GM19035 (cell line): ENCODE data around the gene PTPN20.

Experiments used
- ATAC-seq: cut with Tn5 transposase; IDR thresholded peaks from one replicate; pipeline ENCODE4 v1.9.1; 2021; ENCODE audit not compliant: unreplicated experiment

PTPN20 gene

DNA sequence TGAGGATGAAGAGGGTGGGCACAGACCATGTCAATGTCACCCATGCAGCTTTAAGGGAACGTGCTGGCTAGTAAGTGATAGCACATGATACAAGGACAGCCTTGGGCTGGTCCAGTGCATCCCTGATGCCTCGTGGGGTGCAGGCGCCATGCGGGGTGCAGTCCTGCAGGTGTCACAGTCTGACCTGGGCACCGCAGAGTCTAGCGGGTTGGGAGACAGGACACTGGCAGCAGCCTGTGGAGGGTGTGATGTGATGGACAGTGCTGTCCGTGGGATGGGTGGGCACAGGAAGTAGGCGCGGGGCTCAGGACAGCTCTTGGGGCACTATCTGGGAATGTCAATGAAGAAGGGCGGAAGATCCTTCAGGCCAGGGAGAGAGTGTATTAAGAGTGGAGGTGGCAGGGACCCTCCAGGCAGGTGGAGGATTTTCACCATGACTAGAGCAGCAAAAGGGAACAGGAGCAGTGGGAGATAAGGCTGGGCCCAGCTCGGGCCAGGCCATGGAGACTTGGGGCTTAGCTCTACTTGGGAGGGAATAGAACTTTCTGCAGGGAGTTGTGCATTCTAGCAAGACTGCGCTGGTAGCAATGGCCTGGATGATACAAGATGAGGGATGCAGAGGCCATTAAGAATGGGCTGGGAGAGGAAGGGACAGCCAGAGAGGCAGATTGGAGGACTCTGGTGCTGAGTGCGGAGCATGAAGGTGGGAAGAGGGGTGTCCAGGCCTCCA lies 122.5 kb downstream of the PTPN20 start:
- no peak for ATAC-seq

DNA sequence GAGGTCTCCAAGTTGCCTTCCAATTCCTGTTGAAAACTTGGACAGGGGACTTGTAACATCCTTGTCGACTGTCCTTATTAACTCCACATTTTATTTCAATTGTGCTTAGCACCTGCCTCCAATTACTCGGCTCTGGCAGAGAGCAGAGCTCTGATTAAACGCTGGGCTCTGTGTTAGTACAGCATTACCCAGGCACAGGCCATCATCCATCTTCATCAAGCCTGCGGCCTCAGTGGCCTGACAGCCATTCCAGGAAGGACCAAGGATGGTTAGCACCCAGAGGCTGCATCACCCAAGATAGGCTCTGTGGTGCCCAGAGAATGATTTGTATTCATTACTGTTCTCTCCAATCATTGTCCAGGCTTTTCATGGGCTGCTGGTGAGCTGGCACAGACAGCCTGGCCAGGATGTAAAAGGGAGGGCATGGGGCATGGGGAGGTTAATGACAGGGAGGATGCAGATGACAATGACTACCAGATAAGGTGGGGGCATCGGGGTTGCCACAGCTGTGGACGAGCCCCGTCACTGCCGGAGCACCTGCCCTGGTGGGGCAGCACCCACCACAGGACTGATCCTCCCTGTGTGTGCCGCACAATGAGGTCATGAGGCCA lies 123.3 kb downstream of the PTPN20 start:
- no peak for ATAC-seq

DNA sequence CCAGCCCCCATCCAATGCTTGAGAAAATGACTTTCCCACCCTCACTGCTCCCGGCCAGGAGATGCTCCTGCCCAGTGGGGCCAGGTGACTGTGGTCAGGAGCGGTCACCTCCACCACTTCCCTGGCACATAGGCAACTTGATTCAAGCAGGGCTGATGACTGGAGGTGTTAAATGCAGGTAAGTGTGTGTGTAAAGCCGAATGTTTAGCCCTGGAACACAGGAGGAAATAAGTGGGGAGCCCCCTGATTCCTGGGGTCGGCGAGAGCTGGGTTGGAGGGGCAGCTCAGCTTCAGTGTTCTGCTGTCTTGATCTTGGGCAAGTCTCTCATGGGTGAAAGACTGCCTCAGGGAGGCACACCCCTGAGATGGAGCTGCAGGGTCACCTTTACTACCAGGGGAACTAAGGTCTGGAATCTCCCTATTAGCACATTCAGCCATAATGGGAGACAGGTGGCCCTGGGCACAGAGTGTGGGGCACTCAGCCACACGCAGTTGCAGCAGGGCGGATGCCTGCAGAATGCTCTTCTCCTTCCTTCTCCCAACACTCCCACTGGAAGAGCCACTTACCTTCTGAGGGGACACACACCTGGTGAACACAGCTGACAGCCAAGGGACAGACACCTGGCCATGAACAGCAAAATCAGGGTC lies 124.1 kb downstream of the PTPN20 start:
- no peak for ATAC-seq

DNA sequence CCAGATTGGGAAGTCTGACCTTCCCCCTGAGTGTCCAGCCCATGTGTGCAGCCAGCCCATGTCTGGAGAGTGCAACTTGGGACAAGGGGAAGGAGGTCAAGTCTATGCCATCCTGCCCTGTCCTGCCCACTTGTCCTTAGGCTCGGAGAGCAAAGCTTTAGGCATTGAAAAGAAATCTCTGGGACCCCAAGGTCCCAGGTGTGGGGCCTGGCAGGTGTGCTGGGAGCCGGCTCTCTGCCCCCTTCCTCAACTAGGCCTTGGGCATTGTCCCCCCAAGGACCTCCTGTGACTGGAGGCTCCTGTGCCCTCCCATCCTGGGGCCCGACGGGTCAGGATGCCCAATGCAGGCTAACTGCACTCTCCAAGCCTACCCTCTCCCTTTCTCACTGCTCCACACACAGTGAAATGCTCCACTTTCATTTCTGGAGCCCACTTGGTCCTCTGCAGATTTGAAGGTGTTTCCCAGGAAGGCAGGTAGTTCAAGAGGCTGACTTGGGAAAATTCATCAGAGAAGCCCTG lies 124.7 kb downstream of the PTPN20 start:
- ATAC-seq = no peak

DNA sequence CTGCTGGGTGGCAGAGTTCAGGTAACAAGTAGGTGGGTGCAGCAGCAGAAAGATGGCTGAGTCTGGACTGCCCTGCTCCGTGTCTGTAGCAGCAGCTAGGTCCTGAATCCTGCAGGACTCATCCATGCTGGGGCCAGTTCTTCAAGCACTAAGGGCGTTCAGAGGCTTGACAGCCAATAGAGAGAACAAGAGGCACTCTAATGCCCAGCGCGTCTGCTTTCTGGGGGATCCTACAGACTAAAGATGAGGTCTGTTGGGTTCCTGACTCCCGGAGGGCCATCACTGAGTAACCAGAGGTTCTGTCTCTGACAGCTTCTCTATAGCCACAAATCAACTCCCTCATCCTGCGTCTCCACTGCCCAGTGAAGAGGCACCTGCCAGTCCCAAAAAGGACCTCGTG lies 125.5 kb downstream of the PTPN20 start:
- no peak for ATAC-seq

DNA sequence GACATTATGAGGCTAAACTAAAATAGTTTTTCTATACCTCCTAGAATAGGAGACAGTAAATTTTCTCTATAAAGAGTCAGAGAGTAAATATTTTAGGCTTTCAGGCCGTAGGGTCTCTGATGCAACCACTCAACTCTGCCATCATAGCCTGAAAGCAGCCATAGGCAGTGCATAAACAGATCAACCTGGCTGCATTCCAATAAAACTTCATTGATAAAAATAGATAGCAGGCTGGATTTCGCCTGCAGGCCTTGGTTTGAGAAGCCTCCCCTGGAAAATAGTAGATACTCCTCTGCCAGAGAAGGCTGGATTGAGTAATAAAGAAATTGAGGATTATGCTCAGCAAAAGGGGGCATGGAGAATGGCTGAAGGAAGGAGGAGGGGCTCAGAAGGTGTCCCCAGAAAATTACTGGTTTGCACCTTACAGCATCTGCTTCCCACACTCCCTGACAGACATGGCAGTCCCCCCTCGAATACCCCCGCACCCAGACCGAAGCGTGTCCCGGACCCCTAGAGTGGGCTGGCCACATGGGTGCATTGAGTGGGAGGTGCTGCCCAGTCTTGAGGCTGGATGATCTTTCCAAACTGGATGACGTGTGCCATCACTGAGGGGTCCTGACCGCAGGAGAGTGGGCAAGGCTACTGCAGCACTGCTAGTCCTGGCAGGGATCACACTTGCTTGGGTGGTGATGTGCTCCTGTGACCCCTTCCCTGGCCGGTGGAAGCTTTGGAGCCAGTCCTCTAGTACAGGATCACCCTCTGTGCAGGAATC lies 126.6 kb downstream of the PTPN20 start:
- no peak for ATAC-seq

DNA sequence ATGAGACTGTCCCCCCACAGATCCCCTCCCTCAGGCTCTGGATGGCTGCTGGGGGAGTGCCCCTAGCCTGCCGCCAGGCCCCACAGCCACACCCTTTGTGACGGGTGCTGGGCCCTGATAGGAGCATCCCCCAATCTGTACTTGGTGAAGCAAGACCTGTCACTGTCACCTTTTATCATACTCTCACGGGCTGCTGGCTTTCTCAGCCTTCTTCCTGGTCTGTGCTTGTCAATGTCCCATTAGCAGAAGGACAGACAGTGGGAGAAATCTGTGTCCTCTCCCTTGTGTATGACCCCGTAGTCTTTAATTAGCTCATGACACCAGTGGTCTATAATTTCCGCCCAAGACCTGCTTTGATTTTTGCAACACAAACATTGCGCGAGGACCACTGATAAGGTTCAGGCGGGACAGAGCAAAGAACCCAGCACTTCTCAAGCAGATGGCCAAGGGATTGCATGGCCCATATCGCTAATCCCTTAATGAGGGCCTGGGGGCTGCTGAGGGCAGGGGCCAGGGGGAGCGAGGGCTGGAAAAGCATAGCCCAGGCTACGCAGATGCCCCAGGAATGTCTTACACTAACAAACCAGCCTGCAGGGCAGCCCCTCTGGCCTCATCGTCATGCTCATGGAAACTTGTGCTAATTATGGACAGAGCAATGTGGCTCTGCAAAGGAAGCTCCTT lies 127.8 kb downstream of the PTPN20 start:
- no peak for ATAC-seq

DNA sequence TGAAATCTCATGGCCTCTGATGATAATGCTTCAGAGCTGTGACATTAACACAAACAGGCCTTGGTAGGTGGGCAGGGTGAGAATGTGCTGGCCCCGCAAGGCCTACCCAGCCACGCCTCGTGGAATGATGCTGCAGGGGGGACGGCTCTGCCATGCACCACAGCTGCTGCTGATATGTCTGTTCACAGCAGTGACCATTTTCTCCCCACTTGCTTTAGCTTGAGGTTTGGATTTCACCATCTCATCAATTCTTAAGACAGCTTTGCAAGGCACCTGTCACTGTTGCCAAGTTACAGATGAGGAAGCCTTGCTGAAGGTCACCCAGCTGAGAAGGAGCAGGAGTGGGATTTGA lies 128.3 kb downstream of the PTPN20 start:
- ATAC-seq = no peak

DNA sequence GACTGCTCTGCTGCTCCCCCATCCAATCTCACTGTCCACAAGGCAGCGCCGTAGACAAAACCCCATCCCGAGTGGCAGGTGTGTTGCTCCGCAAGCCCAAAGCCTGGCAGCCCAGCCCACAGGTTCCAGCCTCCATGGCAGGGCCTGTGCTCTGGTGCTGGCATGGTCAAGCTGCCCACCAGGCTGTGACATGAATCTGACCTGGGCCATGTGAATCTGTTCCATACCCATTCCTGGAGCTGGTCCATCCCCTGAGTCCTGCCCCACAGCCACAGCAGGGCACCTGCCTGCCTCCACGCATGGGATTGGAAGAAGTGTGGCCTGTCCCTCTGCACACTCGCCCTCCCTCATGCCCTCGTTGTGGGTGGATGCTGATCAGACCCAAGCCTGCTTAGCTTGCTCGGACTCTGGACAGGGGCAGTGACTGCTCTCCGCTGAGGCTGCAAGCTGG lies 128.8 kb downstream of the PTPN20 start:
- ATAC-seq = no peak

DNA sequence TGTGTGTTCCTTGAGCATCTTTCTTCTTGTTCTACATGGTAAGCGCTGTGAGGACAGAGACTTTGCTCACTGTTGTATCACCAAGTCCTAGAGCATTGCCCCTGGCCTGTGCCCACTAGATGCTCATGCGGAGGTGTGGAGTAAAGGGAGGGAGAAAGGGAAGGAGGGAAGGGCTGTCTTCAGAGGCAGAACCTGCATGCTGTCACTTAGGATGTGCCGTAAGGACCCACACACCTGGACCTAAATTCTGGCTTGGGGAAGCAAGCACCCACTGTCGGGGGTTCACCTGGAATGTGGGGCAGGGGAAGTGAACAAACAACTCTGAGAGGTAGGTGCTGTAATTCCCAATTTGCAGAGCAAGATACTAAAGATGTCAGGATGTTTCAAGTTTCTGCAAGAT lies 129.5 kb downstream of the PTPN20 start:
- no peak for ATAC-seq

DNA sequence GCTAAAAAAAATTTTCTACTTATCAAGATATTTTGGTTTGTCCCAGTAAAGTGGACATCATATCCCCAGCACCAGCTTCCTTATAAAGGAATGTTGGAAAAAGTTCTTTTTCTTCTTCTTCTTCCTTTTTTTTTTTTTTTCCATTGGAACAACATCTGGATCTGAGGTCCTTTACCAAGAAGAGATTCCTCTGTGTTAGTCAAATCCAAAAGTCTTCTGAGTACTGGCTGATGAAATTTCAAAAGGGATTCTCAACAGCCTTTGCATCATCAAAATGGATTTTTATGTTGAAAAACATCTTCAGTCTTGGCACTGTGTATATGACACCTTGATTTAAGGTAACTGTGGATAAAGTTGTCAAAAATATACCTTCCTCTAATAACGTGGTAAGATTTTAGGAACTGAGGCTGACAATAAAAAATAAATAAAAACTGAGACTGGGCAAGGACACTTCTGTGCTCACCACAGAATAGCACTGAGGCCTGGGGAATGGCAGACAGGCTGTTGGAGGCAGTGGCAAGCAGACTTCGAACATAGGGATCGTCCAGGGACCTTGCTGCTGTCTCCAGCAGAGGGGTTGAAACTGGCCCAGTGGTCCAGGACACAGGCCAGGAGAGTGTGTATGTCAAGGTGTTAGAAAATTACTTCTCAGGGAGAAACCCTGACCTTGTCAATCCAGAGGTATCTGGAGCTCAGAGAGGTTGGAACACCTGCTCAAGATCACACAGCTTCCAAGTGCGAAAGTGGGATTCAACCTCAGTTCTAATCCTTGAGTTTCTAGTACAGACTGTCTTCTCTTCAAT lies 130.4 kb downstream of the PTPN20 start:
- ATAC-seq = no peak

DNA sequence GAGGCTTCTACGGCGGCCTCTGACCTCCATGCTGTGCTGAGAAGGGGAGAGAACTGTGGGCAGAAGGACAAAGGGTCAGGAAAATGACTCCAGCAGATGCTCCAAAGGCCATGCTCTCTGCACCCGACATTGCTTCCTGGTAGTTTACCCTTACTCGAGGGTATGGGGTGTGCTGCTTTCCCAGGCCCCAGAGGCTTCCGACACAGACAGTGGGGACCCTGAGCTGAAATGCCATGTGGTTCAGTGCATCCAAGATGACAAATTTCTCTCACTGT lies 130.9 kb downstream of the PTPN20 start:
- no peak for ATAC-seq

DNA sequence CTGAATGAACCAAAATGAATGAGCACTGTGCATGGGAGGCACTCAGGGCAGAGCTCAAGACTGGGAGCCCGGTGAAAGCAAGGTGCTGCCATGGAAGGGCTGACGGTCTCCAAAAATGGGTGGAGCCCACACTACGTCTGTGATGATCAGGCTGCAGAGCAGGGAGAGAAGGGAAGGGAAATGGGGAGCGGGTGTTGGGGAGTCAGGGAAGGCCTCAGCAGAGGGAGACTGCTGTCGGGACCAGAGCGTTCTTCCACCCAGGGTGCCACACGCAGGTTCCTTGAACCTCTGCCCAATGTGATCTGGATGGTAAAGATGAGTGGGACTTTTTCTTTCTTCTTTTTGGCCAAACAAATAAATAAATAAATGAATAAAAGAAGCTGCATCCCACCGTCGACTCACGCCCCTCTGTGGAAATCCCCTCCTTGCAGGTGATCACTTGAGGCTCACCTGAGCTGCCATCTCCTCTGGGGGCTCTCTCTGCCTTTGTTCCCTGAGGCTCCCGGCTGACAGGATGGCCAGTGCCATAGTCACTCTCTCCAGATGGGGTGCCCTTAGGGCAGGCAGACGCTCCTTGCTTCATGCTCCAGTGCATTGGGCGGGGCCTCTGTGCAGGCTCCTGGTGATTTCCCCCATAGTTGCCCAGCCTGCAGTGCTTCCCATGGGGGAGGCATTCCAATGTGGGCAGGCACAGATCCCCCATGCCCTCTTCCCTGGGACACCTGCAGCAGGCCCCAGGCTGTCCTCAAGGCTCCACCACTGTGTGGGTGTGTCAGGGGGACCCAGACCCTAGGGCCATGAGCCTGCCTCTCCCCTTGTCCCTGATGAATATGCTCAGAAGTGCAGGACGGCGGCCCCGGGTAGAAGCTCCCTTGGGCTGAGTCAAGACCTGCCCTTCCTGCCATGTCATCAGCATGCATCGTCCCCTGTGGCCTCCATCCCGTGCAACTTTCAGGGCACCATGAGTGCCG lies 131.8 kb downstream of the PTPN20 start:
- no peak for ATAC-seq

DNA sequence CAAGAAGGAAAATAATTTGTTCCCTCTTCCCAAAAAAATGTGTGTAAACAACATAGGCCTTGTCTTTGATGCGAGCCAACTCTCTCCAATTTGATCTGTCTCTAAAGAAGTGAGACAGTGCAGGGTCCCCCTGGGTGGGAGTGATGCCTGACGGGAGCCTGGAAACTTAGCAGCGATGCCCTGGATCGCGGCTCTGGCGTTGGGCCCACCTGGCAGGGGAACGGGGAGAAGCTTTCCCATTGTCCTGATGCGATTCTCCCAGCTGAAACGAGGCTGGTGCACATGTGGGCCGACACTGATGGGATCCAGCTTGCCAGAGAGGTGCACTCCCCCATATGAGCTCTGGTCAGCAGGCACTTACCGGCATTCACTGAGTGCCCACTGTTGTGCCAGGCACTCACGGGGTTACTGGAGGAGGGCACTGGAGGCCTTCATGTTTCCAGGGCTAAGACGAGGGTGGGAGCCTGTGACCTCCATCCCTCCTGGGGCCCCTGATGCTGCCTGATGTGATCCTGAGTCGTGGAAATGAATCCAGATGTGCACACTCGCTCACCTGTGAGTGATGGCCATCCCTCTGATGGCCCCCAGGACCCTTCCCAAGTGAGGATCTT lies 132.8 kb downstream of the PTPN20 start:
- ATAC-seq = no peak

DNA sequence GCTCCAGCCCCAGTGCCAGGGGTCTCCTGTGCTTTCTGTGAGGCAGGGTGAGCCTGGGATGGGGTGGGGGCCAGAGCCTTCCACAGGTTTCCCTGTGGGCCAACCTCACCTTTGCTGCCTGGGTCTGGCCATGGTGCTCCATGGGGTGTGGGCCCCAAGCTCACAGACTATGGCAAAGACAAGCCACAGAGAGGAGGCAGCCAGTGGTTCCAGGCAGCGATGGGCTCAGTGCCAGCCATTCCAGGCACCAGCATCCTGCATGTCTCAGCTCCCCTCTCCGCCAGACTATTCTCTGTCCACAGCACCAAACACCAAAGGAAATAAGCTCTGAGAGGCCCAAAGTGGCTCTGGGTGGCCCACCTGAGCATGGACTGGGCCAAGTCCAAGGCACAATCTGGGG lies 133.5 kb downstream of the PTPN20 start:
- no peak for ATAC-seq

DNA sequence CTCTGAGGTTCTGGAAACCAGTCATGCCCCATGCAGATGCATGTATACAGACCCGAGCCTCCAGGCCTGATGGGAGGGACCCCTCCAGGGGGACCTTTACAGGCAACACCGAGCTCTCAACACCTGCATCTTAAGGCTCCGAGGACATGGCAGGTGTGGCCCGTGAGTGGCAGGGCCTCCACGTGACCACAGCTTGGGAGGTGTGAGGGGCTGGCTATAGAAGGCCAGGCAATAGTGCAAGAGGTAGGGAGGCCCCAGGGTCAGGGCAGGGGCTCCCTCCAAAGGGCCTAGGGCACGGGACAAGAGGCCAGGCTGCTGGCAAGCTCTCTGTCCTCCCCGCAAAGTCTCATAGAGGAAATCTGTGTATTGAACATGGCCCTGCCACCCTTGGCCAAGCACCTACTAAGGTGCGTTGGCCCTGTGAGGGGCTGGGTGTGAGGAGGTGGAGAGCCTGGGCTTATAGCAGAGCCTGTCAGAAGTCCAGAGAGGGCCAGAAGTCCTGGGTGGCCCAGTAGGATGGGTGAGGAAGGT lies 134.2 kb downstream of the PTPN20 start:
- ATAC-seq = no peak

DNA sequence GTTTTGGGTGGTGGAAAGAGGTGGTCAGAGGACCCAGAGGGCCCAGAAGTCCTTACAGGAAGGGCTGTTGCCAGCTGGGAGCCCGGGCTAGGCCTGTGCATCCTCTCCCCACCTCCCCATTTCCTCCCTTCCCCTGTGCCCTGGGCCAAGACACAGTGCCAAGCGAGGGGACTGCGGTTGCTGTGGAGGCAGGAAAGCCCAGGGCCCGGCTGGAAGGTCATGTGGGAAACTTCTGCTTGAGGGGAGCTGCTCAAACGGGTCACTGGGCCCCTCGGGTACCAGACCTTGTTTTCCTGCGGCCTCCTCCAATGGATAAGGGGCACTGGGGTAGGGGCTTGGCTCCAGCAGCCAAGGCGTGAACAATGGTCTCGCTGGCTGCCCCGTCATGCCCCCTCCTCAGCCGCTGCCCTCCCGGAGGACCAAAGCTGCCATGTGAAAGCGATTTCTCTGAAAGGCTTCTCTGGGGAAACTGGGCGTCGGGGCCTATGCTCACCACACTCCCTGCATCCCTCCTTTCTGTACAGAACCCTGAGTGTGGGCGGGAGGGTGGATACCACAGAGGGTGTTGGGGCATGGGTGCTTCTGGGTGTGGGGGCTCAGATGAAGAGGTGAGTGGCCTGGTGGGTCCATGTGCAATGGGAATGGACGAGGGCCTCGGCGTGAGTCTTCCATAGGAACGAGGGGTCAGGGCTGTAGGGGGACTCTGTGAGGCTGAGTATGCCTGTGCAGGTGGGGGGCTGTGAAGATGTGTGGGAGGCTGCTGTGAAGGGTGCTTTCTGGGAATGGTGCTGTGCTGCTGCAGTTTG lies 135.3 kb downstream of the PTPN20 start:
- no peak for ATAC-seq

DNA sequence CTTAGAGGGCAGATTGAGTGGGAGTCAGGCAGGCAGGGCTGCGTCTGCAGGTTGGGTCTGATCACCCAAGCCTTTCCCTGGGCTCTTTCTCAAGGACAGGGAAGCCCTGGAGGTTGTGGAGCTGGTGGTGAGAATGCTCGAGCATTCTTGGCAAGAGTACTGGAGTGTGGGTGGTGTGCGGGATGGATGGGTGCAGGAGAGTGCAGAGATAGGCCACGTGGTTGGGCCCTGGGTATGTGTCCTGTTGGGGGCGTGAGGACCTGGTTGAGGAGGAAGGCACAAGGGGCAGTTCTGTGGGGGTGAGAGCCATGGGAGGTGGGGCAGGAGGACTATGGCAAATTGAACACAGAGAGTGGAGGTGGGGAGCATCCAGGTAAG lies 135.9 kb downstream of the PTPN20 start:
- ATAC-seq = no peak
